ENCODE measurements around the gene ELOVL5.

- TF ChIP-seq, protein P1, sequence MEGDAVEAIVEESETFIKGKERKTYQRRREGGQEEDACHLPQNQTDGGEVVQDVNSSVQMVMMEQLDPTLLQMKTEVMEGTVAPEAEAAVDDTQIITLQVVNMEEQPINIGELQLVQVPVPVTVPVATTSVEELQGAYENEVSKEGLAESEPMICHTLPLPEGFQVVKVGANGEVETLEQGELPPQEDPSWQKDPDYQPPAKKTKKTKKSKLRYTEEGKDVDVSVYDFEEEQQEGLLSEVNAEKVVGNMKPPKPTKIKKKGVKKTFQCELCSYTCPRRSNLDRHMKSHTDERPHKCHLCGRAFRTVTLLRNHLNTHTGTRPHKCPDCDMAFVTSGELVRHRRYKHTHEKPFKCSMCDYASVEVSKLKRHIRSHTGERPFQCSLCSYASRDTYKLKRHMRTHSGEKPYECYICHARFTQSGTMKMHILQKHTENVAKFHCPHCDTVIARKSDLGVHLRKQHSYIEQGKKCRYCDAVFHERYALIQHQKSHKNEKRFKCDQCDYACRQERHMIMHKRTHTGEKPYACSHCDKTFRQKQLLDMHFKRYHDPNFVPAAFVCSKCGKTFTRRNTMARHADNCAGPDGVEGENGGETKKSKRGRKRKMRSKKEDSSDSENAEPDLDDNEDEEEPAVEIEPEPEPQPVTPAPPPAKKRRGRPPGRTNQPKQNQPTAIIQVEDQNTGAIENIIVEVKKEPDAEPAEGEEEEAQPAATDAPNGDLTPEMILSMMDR (conservative IDR thresholded peaks at IDR 0.05; ENCODE audit: low read depth in 2 of 2) = no peak
- TF ChIP-seq EZH2 (IDR thresholded peaks at IDR 0.05; ENCODE audit: low read depth, unreplicated experiment) = no peak
- TF ChIP-seq POLR2AphosphoS5 (IDR thresholded peaks at IDR 0.05; ENCODE audit: low read depth) = no peak
- TF ChIP-seq, protein P2, sequence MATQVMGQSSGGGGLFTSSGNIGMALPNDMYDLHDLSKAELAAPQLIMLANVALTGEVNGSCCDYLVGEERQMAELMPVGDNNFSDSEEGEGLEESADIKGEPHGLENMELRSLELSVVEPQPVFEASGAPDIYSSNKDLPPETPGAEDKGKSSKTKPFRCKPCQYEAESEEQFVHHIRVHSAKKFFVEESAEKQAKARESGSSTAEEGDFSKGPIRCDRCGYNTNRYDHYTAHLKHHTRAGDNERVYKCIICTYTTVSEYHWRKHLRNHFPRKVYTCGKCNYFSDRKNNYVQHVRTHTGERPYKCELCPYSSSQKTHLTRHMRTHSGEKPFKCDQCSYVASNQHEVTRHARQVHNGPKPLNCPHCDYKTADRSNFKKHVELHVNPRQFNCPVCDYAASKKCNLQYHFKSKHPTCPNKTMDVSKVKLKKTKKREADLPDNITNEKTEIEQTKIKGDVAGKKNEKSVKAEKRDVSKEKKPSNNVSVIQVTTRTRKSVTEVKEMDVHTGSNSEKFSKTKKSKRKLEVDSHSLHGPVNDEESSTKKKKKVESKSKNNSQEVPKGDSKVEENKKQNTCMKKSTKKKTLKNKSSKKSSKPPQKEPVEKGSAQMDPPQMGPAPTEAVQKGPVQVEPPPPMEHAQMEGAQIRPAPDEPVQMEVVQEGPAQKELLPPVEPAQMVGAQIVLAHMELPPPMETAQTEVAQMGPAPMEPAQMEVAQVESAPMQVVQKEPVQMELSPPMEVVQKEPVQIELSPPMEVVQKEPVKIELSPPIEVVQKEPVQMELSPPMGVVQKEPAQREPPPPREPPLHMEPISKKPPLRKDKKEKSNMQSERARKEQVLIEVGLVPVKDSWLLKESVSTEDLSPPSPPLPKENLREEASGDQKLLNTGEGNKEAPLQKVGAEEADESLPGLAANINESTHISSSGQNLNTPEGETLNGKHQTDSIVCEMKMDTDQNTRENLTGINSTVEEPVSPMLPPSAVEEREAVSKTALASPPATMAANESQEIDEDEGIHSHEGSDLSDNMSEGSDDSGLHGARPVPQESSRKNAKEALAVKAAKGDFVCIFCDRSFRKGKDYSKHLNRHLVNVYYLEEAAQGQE (IDR thresholded peaks at IDR 0.05; ENCODE audit: unreplicated experiment) = no peak
- no peak for TF ChIP-seq JUNB (IDR thresholded peaks at IDR 0.05; ENCODE audit: unreplicated experiment)
- TF ChIP-seq CREB1 (CRISPR knock-in tag; IDR thresholded peaks at IDR 0.05; ENCODE audit: low read depth) = no peak
- TF ChIP-seq NANOG (IDR thresholded peaks at IDR 0.05; ENCODE audit: borderline replicate concordance) = no peak
- no peak for TF ChIP-seq EZH2phosphoT487 (IDR thresholded peaks at IDR 0.05; ENCODE audit: unreplicated experiment)
- TF ChIP-seq ZNF331 (CRISPR knock-in tag; IDR thresholded peaks at IDR 0.05; ENCODE audit: low read depth) = no peak
- TF ChIP-seq, protein P3, sequence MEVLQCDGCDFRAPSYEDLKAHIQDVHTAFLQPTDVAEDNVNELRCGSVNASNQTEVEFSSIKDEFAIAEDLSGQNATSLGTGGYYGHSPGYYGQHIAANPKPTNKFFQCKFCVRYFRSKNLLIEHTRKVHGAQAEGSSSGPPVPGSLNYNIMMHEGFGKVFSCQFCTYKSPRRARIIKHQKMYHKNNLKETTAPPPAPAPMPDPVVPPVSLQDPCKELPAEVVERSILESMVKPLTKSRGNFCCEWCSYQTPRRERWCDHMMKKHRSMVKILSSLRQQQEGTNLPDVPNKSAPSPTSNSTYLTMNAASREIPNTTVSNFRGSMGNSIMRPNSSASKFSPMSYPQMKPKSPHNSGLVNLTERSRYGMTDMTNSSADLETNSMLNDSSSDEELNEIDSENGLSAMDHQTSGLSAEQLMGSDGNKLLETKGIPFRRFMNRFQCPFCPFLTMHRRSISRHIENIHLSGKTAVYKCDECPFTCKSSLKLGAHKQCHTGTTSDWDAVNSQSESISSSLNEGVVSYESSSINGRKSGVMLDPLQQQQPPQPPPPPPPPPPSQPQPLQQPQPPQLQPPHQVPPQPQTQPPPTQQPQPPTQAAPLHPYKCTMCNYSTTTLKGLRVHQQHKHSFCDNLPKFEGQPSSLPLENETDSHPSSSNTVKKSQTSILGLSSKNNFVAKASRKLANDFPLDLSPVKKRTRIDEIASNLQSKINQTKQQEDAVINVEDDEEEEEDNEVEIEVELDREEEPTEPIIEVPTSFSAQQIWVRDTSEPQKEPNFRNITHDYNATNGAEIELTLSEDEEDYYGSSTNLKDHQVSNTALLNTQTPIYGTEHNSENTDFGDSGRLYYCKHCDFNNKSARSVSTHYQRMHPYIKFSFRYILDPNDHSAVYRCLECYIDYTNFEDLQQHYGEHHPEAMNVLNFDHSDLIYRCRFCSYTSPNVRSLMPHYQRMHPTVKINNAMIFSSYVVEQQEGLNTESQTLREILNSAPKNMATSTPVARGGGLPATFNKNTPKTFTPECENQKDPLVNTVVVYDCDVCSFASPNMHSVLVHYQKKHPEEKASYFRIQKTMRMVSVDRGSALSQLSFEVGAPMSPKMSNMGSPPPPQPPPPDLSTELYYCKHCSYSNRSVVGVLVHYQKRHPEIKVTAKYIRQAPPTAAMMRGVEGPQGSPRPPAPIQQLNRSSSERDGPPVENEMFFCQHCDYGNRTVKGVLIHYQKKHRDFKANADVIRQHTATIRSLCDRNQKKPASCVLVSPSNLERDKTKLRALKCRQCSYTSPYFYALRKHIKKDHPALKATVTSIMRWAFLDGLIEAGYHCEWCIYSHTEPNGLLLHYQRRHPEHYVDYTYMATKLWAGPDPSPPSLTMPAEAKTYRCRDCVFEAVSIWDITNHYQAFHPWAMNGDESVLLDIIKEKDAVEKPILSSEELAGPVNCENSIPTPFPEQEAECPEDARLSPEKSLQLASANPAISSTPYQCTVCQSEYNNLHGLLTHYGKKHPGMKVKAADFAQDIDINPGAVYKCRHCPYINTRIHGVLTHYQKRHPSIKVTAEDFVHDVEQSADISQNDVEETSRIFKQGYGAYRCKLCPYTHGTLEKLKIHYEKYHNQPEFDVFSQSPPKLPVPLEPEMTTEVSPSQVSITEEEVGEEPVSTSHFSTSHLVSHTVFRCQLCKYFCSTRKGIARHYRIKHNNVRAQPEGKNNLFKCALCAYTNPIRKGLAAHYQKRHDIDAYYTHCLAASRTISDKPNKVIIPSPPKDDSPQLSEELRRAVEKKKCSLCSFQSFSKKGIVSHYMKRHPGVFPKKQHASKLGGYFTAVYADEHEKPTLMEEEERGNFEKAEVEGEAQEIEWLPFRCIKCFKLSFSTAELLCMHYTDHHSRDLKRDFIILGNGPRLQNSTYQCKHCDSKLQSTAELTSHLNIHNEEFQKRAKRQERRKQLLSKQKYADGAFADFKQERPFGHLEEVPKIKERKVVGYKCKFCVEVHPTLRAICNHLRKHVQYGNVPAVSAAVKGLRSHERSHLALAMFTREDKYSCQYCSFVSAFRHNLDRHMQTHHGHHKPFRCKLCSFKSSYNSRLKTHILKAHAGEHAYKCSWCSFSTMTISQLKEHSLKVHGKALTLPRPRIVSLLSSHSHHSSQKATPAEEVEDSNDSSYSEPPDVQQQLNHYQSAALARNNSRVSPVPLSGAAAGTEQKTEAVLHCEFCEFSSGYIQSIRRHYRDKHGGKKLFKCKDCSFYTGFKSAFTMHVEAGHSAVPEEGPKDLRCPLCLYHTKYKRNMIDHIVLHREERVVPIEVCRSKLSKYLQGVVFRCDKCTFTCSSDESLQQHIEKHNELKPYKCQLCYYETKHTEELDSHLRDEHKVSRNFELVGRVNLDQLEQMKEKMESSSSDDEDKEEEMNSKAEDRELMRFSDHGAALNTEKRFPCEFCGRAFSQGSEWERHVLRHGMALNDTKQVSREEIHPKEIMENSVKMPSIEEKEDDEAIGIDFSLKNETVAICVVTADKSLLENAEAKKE (CRISPR knock-in tag; IDR thresholded peaks at IDR 0.05) = no peak
Measured at GRCh38 chr6:53284901-53285300, 63.8 kb downstream of the ELOVL5 start.

Data from GM23338 (cell line).